Measurements from ENCODE around the gene CHD5. TPM values are rescaled to one million over a fixed set of nuclear protein-coding genes. Genes with fewer than 3 reads are reported as not detected.

CHD5 gene
- total RNA-seq, 1 experiment from 2014 or later = 2.4 TPM

DNA sequence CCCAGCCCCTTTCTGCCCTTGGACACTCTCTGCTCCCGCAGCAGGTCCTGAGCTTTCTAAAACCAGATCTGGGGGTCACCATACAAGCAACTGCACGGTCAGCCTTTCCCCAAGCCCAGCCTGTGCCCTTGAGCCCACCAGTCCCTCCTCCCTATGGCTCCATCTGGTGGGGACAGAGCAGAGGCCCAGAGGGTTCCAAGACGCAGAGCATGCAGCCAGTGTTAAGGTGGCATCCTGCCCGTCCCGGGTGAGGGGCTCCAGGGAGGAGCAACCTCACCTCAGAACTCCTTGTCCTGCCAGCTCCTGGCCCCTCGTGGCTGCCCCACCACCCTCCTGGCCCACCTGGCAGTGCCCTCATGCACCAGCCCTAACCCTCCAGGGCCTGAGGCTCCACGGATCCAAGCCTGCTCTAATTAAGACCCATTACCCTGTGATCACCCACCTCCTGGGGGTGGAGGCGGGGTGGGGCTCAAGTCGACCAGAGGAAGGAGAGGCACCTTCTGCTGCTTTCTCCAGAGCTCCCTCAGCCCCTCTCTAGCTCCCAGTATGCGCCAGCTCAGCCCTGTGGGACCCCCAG, 8.5 kb downstream of the CHD5 start:
- Mint-ChIP-seq H3K4me1 (no peaks in the 10 kb centered on the region), H3K9me3 (no peaks in the 10 kb centered on the region), H3K4me3 (no peak overlapping the region), H3K27me3 (ENCODE audit: low read depth) (peaks cover 5% of the 10 kb centered on the region), H3K36me3 (no peaks in the 10 kb centered on the region), H3K27ac (no peak overlapping the region; the same call in 1 of the 2 replicates)
- CTCF ChIA-PET = interaction anchor here (0.6 to 2.6 kb wide), 10 partner anchors 10 to 137 kb away, joined by 3 to 15 read pairs (median 4); no protein-coding TSS in a partner anchor
- peak; percentile 69 for DNase-seq (ENCODE audit: low spot score)
- TF ChIP-seq FOXP1 (CRISPR knock-in tag; IDR thresholded peaks at IDR 0.05; ENCODE audit: borderline replicate concordance) = no peak
- no peak for TF ChIP-seq FOXK1 (CRISPR knock-in tag; IDR thresholded peaks at IDR 0.05)
- no peak for TF ChIP-seq ZNF121 (CRISPR knock-in tag; IDR thresholded peaks at IDR 0.05)
- TF ChIP-seq ZNF263 (CRISPR knock-in tag; IDR thresholded peaks at IDR 0.05; ENCODE audit: low read depth) = no peak
- TF ChIP-seq, protein P1, sequence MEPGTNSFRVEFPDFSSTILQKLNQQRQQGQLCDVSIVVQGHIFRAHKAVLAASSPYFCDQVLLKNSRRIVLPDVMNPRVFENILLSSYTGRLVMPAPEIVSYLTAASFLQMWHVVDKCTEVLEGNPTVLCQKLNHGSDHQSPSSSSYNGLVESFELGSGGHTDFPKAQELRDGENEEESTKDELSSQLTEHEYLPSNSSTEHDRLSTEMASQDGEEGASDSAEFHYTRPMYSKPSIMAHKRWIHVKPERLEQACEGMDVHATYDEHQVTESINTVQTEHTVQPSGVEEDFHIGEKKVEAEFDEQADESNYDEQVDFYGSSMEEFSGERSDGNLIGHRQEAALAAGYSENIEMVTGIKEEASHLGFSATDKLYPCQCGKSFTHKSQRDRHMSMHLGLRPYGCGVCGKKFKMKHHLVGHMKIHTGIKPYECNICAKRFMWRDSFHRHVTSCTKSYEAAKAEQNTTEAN (CRISPR knock-in tag; IDR thresholded peaks at IDR 0.05) = no peak
- TF ChIP-seq ZNF423 (CRISPR knock-in tag; IDR thresholded peaks at IDR 0.05) = no peak
- TF ChIP-seq IRF2 (CRISPR knock-in tag; IDR thresholded peaks at IDR 0.05; ENCODE audit: borderline replicate concordance, low read depth) = no peak
- TF ChIP-seq, protein P2, sequence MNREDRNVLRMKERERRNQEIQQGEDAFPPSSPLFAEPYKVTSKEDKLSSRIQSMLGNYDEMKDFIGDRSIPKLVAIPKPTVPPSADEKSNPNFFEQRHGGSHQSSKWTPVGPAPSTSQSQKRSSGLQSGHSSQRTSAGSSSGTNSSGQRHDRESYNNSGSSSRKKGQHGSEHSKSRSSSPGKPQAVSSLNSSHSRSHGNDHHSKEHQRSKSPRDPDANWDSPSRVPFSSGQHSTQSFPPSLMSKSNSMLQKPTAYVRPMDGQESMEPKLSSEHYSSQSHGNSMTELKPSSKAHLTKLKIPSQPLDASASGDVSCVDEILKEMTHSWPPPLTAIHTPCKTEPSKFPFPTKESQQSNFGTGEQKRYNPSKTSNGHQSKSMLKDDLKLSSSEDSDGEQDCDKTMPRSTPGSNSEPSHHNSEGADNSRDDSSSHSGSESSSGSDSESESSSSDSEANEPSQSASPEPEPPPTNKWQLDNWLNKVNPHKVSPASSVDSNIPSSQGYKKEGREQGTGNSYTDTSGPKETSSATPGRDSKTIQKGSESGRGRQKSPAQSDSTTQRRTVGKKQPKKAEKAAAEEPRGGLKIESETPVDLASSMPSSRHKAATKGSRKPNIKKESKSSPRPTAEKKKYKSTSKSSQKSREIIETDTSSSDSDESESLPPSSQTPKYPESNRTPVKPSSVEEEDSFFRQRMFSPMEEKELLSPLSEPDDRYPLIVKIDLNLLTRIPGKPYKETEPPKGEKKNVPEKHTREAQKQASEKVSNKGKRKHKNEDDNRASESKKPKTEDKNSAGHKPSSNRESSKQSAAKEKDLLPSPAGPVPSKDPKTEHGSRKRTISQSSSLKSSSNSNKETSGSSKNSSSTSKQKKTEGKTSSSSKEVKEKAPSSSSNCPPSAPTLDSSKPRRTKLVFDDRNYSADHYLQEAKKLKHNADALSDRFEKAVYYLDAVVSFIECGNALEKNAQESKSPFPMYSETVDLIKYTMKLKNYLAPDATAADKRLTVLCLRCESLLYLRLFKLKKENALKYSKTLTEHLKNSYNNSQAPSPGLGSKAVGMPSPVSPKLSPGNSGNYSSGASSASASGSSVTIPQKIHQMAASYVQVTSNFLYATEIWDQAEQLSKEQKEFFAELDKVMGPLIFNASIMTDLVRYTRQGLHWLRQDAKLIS (CRISPR knock-in tag; IDR thresholded peaks at IDR 0.05; ENCODE audit: borderline replicate concordance) = no peak
- TF ChIP-seq, protein P3, sequence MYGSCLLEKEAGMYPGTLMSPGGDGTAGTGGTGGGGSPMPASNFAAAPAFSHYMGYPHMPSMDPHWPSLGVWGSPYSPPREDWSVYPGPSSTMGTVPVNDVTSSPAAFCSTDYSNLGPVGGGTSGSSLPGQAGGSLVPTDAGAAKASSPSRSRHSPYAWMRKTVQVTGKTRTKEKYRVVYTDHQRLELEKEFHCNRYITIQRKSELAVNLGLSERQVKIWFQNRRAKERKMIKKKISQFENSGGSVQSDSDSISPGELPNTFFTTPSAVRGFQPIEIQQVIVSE (CRISPR knock-in tag; IDR thresholded peaks at IDR 0.05; ENCODE audit: borderline replicate concordance) = no peak
- TF ChIP-seq, protein P4, sequence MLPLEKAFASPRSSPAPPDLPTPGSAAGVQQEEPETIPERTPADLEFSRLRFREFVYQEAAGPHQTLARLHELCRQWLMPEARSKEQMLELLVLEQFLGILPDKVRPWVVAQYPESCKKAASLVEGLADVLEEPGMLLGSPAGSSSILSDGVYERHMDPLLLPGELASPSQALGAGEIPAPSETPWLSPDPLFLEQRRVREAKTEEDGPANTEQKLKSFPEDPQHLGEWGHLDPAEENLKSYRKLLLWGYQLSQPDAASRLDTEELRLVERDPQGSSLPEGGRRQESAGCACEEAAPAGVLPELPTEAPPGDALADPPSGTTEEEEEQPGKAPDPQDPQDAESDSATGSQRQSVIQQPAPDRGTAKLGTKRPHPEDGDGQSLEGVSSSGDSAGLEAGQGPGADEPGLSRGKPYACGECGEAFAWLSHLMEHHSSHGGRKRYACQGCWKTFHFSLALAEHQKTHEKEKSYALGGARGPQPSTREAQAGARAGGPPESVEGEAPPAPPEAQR (CRISPR knock-in tag; IDR thresholded peaks at IDR 0.05) = no peak
- TF ChIP-seq, protein P5, sequence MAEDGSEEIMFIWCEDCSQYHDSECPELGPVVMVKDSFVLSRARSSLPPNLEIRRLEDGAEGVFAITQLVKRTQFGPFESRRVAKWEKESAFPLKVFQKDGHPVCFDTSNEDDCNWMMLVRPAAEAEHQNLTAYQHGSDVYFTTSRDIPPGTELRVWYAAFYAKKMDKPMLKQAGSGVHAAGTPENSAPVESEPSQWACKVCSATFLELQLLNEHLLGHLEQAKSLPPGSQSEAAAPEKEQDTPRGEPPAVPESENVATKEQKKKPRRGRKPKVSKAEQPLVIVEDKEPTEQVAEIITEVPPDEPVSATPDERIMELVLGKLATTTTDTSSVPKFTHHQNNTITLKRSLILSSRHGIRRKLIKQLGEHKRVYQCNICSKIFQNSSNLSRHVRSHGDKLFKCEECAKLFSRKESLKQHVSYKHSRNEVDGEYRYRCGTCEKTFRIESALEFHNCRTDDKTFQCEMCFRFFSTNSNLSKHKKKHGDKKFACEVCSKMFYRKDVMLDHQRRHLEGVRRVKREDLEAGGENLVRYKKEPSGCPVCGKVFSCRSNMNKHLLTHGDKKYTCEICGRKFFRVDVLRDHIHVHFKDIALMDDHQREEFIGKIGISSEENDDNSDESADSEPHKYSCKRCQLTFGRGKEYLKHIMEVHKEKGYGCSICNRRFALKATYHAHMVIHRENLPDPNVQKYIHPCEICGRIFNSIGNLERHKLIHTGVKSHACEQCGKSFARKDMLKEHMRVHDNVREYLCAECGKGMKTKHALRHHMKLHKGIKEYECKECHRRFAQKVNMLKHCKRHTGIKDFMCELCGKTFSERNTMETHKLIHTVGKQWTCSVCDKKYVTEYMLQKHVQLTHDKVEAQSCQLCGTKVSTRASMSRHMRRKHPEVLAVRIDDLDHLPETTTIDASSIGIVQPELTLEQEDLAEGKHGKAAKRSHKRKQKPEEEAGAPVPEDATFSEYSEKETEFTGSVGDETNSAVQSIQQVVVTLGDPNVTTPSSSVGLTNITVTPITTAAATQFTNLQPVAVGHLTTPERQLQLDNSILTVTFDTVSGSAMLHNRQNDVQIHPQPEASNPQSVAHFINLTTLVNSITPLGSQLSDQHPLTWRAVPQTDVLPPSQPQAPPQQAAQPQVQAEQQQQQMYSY (CRISPR knock-in tag; IDR thresholded peaks at IDR 0.05) = no peak
- TF ChIP-seq, protein P6, sequence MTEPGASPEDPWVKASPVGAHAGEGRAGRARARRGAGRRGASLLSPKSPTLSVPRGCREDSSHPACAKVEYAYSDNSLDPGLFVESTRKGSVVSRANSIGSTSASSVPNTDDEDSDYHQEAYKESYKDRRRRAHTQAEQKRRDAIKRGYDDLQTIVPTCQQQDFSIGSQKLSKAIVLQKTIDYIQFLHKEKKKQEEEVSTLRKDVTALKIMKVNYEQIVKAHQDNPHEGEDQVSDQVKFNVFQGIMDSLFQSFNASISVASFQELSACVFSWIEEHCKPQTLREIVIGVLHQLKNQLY (CRISPR knock-in tag; IDR thresholded peaks at IDR 0.05) = no peak
- TF ChIP-seq FOXJ3 (CRISPR knock-in tag; IDR thresholded peaks at IDR 0.05; ENCODE audit: borderline replicate concordance) = no peak
- TF ChIP-seq ZNF138 (CRISPR knock-in tag; conservative IDR thresholded peaks at IDR 0.05) = no peak
- peak; percentile 93 for ATAC-seq
- POLR2A ChIA-PET = no interaction called here
